ENCODE data around the gene PLA2G5. TPM values are rescaled to one million over a fixed set of nuclear protein-coding genes. Genes with fewer than 3 reads are reported as not detected.

PLA2G5 gene
- total and polyA plus RNA-seq, 9 of the 15 experiments (the other 6 are each of a cell fraction or from before 2014, with no cell fraction given), result not detected

- no peak overlapping the region for H3K27ac ChIP-seq (ENCODE audit: extremely low read depth, low read depth, low read length)
- no peak overlapping the region for H3K4me3 ChIP-seq
- H3K79me2 ChIP-seq (ENCODE audit: control insufficient read depth, insufficient read depth, low read length), result no peaks in the 10 kb centered on the region
- ATAC-seq, result no peak
- no peaks in the 10 kb centered on the region for H3K9me3 ChIP-seq (replicated peaks; ENCODE audit: control insufficient read depth, insufficient read depth, low read depth, low read length)
- peaks cover 36 to 51% of the 10 kb centered on the region in 2 experiments for H3K27me3 ChIP-seq (ENCODE audit: control insufficient read depth in 2 of 2, insufficient read depth in 2 of 2, low read length in 2 of 2)
- CTCF ChIA-PET (ENCODE audit: low intra/inter-chr PET ratio), result no interaction called here
- POLR2A ChIA-PET, result interaction anchor here (0.7 kb wide), 1 partner anchor 109 kb away, joined by 4 read pairs; no protein-coding TSS in a partner anchor
- no peaks in the 10 kb centered on the region for H3K4me1 ChIP-seq (replicated peaks in 1 of 2; ENCODE audit: control insufficient read depth in 2 of 2, insufficient read depth in 2 of 2, low read length in 2 of 2)
- DNase-seq (ENCODE audit: extremely low read depth in 1 of 4, low spot score in 3 of 4), result no peak
- no peak overlapping the region for H3K4me2 ChIP-seq (ENCODE audit: insufficient read depth, low read length)
- H3K36me3 ChIP-seq (ENCODE audit: control insufficient read depth, insufficient read depth, low read length), result no peaks in the 10 kb centered on the region
- TF ChIP-seq ZNF586 (CRISPR knock-in tag; conservative IDR thresholded peaks at IDR 0.05) (no peak), ZNF140 (CRISPR knock-in tag; IDR thresholded peaks at IDR 0.05) (no peak), FOXJ3 (CRISPR knock-in tag; IDR thresholded peaks at IDR 0.05) (no peak), CREB1 (IDR thresholded peaks at IDR 0.05) (no peak), CREB1 (CRISPR knock-in tag; IDR thresholded peaks at IDR 0.05) (no peak), E2F5 (CRISPR knock-in tag; IDR thresholded peaks at IDR 0.05) (no peak), NFATC3 (IDR thresholded peaks at IDR 0.05) (no peak), FOXA3 (CRISPR knock-in tag; conservative IDR thresholded peaks at IDR 0.05 in 1 of 2, IDR thresholded peaks at IDR 0.05 in 1 of 2) (no peak), MAZ (CRISPR knock-in tag; conservative IDR thresholded peaks at IDR 0.05 in 1 of 2, IDR thresholded peaks at IDR 0.05 in 1 of 2) (no peak), NCOA4 (IDR thresholded peaks at IDR 0.05; ENCODE audit: partially characterized antibody) (no peak), HDAC6 (IDR thresholded peaks at IDR 0.05; ENCODE audit: low read depth, low read length) (no peak), KLF13 (tag; IDR thresholded peaks at IDR 0.05; ENCODE audit: borderline replicate concordance, low read depth) (no peak), ZNF778 (CRISPR knock-in tag; IDR thresholded peaks at IDR 0.05) (no peak), WHSC1 (IDR thresholded peaks at IDR 0.05; ENCODE audit: low read length) (no peak), FOXK1 (CRISPR knock-in tag; IDR thresholded peaks at IDR 0.05; ENCODE audit: borderline replicate concordance) (no peak), ZNF121 (CRISPR knock-in tag; conservative IDR thresholded peaks at IDR 0.05) (no peak), RBM22 (IDR thresholded peaks at IDR 0.05; ENCODE audit: low read depth, low read length, poor library complexity, severe bottlenecking) (no peak), HLTF (IDR thresholded peaks at IDR 0.05) (no peak)
- no peak overlapping the region for H3K9ac ChIP-seq (ENCODE audit: insufficient read depth in 1 of 2, low read depth in 2 of 2, low read length in 2 of 2)
- WGBS (ENCODE audit: insufficient coverage, low coverage, missing lambda C conversion rate), result 0% methylated on average over 7 of the region's 7 CpGs
- BruUV-seq (replicated peaks), result no TSS peak
- H2AFZ ChIP-seq (ENCODE audit: low read depth, low read length), result no peak overlapping the region
- in situ Hi-C loops (cut with MboI), result no loop called here
- FAIRE-seq, result no peak
- intact Hi-C loops (cut with micrococcal nuclease), result no loop called here
- H4K20me1 ChIP-seq (replicated peaks; ENCODE audit: control insufficient read depth, insufficient read depth, low read length), result no peaks in the 10 kb centered on the region
- no peaks in the 10 kb centered on the region for H3K9me1 ChIP-seq (ENCODE audit: control insufficient read depth, insufficient read depth, low read length)
Measured at GRCh38 chr1:20068722-20069121, 1.3 kb upstream of the PLA2G5 start.

All from K562 (cell line).